IPS-20b (cell line): ENCODE measurements around the gene CCNYL1.
"Not testable (repeated sequence)": the region's sequence is repeated elsewhere in the genome, so short reads cannot be mapped to it uniquely, and the experiment has no call there.

Source experiments
- H3K27ac ChIP-seq: one replicate; pipeline ENCODE4 v1.5.1; 2013; ENCODE audit warnings: low read length
- H3K27me3 ChIP-seq: 2 replicates; pipeline ENCODE4 v1.6.1; 2013; ENCODE audit warnings: mild to moderate bottlenecking, low read length, inconsistent platforms; ENCODE audit not compliant: insufficient read depth
- H3K36me3 ChIP-seq: 2 replicates; pipeline ENCODE4 v1.6.1; 2013; ENCODE audit warnings: low read depth, mild to moderate bottlenecking, inconsistent platforms, low read length, moderate library complexity; ENCODE audit not compliant: insufficient read depth
- H3K4me1 ChIP-seq: 2 replicates; pipeline ENCODE4 v1.6.1; 2013; ENCODE audit warnings: mild to moderate bottlenecking, control low read depth, inconsistent platforms, low read length, moderate library complexity; ENCODE audit not compliant: insufficient read depth
- H3K4me3 ChIP-seq: 2 replicates; pipeline ENCODE4 v1.5.1; 2013; ENCODE audit warnings: mild to moderate bottlenecking, low read length, inconsistent platforms
- H3K9ac ChIP-seq: 2 replicates; pipeline ENCODE4 v1.6.1; 2013; ENCODE audit warnings: low read depth, mild to moderate bottlenecking, inconsistent platforms, low read length, moderate library complexity
- H3K9me3 ChIP-seq: 2 replicates; pipeline ENCODE4 v1.6.1; 2013; ENCODE audit warnings: mild to moderate bottlenecking, low read depth, low read length, inconsistent platforms; ENCODE audit not compliant: insufficient read depth

The CCNYL1 gene

GRCh38 chr2:207744451-207744850 is 33.0 kb downstream of the CCNYL1 start:
- H3K27me3 ChIP-seq: no peaks in the 10 kb centered on the region

GRCh38 chr2:207746131-207746530 is 34.7 kb downstream of the CCNYL1 start:
- Histone ChIP-seq H3K36me3 (peaks cover 44% of the 10 kb centered on the region), H3K4me3 (no peak overlapping the region), H3K9ac (no peak overlapping the region), H3K9me3 (no peaks in the 10 kb centered on the region), H3K27ac (no peak overlapping the region), H3K4me1 (no peaks in the 10 kb centered on the region), H3K27me3 (no peaks in the 10 kb centered on the region)

More at GRCh38 chr2:207744451-207744850, 33.0 kb downstream of the CCNYL1 start:
- Histone ChIP-seq H3K27ac (no peak overlapping the region), H3K4me1 (no peaks in the 10 kb centered on the region), H3K9ac (no peak overlapping the region), H3K9me3 (no peaks in the 10 kb centered on the region), H3K4me3 (no peak overlapping the region), H3K36me3 (peaks cover 41% of the 10 kb centered on the region)

- Histone ChIP-seq H3K4me3 (no peak overlapping the region), H3K9ac (no peak overlapping the region), H3K4me1 (no peaks in the 10 kb centered on the region), H3K27me3 (no peaks in the 10 kb centered on the region), H3K27ac (no peak overlapping the region), H3K9me3 (no peaks in the 10 kb centered on the region), H3K36me3 (peaks cover 41% of the 10 kb centered on the region)
These were observed 36.5 kb downstream of the CCNYL1 start for GRCh38 chr2:207747653-207748560.

- Histone ChIP-seq H3K4me1 (no peaks in the 10 kb centered on the region), H3K9ac (no peak overlapping the region), H3K9me3 (no peaks in the 10 kb centered on the region), H3K4me3 (no peak overlapping the region), H3K27me3 (no peaks in the 10 kb centered on the region), H3K36me3 (peaks cover 45% of the 10 kb centered on the region), H3K27ac (no peak overlapping the region)
These were observed 37.6 kb downstream of the CCNYL1 start for GRCh38 chr2:207748993-207749392.

GRCh38 chr2:207749873-207750272 is 38.4 kb downstream of the CCNYL1 start:
- peaks cover 51% of the 10 kb centered on the region for H3K36me3 ChIP-seq
- no peaks in the 10 kb centered on the region for H3K4me1 ChIP-seq
- no peak overlapping the region for H3K27ac ChIP-seq
- no peak overlapping the region for H3K9ac ChIP-seq
- H3K4me3 ChIP-seq: no peak overlapping the region
- no peaks in the 10 kb centered on the region for H3K9me3 ChIP-seq
- H3K27me3 ChIP-seq: no peaks in the 10 kb centered on the region

GRCh38 chr2:207750345-207750744 is 38.9 kb downstream of the CCNYL1 start:
- H3K4me1 ChIP-seq: no peaks in the 10 kb centered on the region
- peaks cover 54% of the 10 kb centered on the region for H3K36me3 ChIP-seq
- no peak overlapping the region for H3K27ac ChIP-seq
- H3K9me3 ChIP-seq: no peaks in the 10 kb centered on the region
- no peak overlapping the region for H3K9ac ChIP-seq
- no peak overlapping the region for H3K4me3 ChIP-seq
- no peaks in the 10 kb centered on the region for H3K27me3 ChIP-seq

GRCh38 chr2:207750876-207751275 is 39.4 kb downstream of the CCNYL1 start:
- no peaks in the 10 kb centered on the region for H3K9me3 ChIP-seq
- no peaks in the 10 kb centered on the region for H3K4me1 ChIP-seq
- no peak overlapping the region for H3K4me3 ChIP-seq
- H3K9ac ChIP-seq: no peak overlapping the region
- H3K27me3 ChIP-seq: no peaks in the 10 kb centered on the region
- H3K27ac ChIP-seq: no peak overlapping the region
- H3K36me3 ChIP-seq: peaks cover 57% of the 10 kb centered on the region

GRCh38 chr2:207753688-207754087 is 42.2 kb downstream of the CCNYL1 start:
- not testable (repeated sequence) for H3K27me3 ChIP-seq, H3K9me3 ChIP-seq, H3K4me1 ChIP-seq, H3K27ac ChIP-seq, H3K9ac ChIP-seq, H3K4me3 ChIP-seq
- H3K36me3 ChIP-seq: peaks cover 45% of the 10 kb centered on the region

GRCh38 chr2:207754498-207755383 is 43.3 kb downstream of the CCNYL1 start:
- H3K4me3 ChIP-seq: no peak overlapping the region
- peaks cover 49% of the 10 kb centered on the region for H3K36me3 ChIP-seq
- no peaks in the 10 kb centered on the region for H3K4me1 ChIP-seq
- H3K27me3 ChIP-seq: no peaks in the 10 kb centered on the region
- H3K27ac ChIP-seq: no peak overlapping the region
- H3K9me3 ChIP-seq: no peaks in the 10 kb centered on the region
- H3K9ac ChIP-seq: no peak overlapping the region

- Histone ChIP-seq H3K9me3 (no peaks in the 10 kb centered on the region), H3K27me3 (no peaks in the 10 kb centered on the region), H3K4me3 (no peak overlapping the region), H3K27ac (no peak overlapping the region), H3K4me1 (peaks cover 10% of the 10 kb centered on the region; the same call in 1 of the 2 replicates), H3K36me3 (peaks cover 63% of the 10 kb centered on the region), H3K9ac (no peak overlapping the region)
These were observed 46.6 kb downstream of the CCNYL1 start for GRCh38 chr2:207758025-207758424.

- H3K27ac ChIP-seq: no peak overlapping the region
- H3K36me3 ChIP-seq: peaks cover 63% of the 10 kb centered on the region
- no peaks in the 10 kb centered on the region; the same call in 1 of the 2 replicates for H3K27me3 ChIP-seq
- no peak overlapping the region for H3K4me3 ChIP-seq
- H3K4me1 ChIP-seq: peaks cover 28% of the 10 kb centered on the region; the same call in 1 of the 2 replicates
- H3K9me3 ChIP-seq: no peaks in the 10 kb centered on the region
- no peak overlapping the region for H3K9ac ChIP-seq
These were observed 48.5 kb downstream of the CCNYL1 start for GRCh38 chr2:207759890-207760289.
